Right hindlimb (tissue), 1 donor: ENCODE results near the gene IFNAR2.

Experiments
- DNase-seq: peaks from one replicate; pipeline ENCODE4 v3.0.0-alpha.2; 2018

IFNAR2 gene

GRCh38 chr21:33270986-33271385 lies 41.2 kb downstream of the IFNAR2 start:
- no peak for DNase-seq

- no peak for DNase-seq
Observed at GRCh38 chr21:33273044-33273443, 43.3 kb downstream of the IFNAR2 start.

DNA sequence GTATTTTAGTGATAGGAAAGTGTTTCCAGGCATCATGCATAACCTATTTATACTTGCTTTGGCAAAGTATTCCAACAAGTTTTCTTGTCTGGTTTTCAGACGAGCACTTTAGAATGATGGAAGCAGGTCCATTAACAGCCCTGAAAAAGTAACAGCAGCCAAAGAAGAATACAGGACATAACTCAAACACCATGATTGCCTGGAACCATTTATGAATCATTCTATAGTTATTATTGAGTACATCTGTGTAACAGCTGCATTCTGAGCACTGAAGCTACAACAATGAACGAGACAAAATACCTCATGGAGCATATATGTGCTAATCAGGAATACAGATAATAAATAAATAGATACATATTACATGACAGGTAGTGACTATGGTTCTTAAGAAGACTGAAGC lies 49.0 kb downstream of the IFNAR2 start:
- DNase-seq: no peak

DNA sequence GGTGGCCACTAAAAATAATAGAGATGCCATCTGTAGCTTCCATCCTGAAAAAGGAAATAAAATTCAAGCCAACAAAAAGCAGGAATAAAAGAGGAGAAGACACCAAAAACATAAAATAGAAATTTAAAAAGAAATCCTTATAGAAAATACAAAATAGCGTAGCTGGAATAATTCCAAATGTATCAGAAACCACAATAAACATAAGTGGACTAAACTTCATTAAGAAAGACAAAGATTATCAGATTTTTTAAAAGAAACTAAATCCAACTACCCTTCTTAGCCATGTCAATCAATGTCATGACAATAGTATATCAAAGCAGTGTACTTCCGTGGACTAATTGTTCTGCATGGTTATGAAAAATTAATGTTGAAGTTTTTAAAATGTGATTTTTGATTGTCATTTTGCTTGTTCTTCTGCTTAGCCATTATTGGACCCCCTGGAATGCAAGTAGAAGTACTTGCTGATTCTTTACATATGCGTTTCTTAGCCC lies 49.6 kb downstream of the IFNAR2 start:
- DNase-seq: no peak
